AG10803 (cell line): ENCODE data around the gene CMPK2.
A peak's percentile ranks its signal among the peaks of the same experiment; 100 is the strongest.
"Not testable (repeated sequence)": the region's sequence is repeated elsewhere in the genome, so short reads cannot be mapped to it uniquely, and the experiment has no call there.

Experiments used
- DNase-seq: peaks from one replicate; pipeline ENCODE4 v3.0.0; 2010; ENCODE audit warnings: low read depth
- H3K4me3 ChIP-seq: 2 replicates; pipeline ENCODE4 v1.5.1; 2011; ENCODE audit warnings: mild to moderate bottlenecking, low read length, control low read depth
- TF ChIP-seq, protein P1 (sequence below): conservative IDR thresholded peaks from 2 replicates; pipeline ENCODE4 v1.5.1; 2011; ENCODE audit warnings: mild to moderate bottlenecking, low read length, control low read depth, inconsistent platforms

CMPK2 gene

GRCh38 chr2:6908291-6908690 lies 42.6 kb upstream of the CMPK2 start:
- H3K4me3 ChIP-seq, result no peak overlapping the region
- DNase-seq, result no peak
- TF ChIP-seq, protein P1, sequence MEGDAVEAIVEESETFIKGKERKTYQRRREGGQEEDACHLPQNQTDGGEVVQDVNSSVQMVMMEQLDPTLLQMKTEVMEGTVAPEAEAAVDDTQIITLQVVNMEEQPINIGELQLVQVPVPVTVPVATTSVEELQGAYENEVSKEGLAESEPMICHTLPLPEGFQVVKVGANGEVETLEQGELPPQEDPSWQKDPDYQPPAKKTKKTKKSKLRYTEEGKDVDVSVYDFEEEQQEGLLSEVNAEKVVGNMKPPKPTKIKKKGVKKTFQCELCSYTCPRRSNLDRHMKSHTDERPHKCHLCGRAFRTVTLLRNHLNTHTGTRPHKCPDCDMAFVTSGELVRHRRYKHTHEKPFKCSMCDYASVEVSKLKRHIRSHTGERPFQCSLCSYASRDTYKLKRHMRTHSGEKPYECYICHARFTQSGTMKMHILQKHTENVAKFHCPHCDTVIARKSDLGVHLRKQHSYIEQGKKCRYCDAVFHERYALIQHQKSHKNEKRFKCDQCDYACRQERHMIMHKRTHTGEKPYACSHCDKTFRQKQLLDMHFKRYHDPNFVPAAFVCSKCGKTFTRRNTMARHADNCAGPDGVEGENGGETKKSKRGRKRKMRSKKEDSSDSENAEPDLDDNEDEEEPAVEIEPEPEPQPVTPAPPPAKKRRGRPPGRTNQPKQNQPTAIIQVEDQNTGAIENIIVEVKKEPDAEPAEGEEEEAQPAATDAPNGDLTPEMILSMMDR, result no peak

DNA sequence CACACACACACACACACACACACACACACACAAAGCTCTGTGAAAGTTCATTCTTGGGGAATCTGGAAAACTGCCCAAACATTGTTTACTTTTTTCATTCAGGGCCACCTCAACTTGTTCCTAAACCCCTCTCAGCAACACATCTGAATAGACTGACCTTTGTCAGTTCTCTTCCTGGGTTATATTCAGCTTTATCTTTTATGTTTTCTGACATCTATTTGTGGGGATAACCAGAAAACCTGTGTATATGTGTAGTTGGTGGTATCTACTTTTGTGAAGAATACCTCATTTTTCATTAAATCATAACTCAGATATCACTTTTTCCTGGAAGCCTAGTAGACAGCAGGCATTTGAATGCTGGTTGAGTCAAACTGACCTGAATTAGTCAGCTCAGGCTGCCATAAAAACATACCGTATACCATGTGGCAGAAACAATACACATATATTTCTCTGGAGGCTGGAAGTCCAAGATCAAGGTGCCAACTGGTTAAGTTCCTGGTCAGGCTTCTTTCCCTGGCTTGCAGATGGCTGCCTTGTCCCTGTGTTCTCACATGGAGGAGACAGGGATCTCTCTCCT lies 40.5 kb upstream of the CMPK2 start:
- TF ChIP-seq, protein P1, result no peak
- no peak for DNase-seq
- no peak overlapping the region for H3K4me3 ChIP-seq

- no peak for DNase-seq
- TF ChIP-seq, protein P1, result no peak
- H3K4me3 ChIP-seq, result no peak overlapping the region
Measured at GRCh38 chr2:6905668-6906067, 40.0 kb upstream of the CMPK2 start.

- not testable (repeated sequence) for H3K4me3 ChIP-seq, DNase-seq
Measured at GRCh38 chr2:6902581-6902980, 36.9 kb upstream of the CMPK2 start.

GRCh38 chr2:6896930-6897759 lies 31.4 kb upstream of the CMPK2 start:
- TF ChIP-seq, protein P1, result peak; percentile 62; the same call in 1 of the 2 replicates
- no peak overlapping the region for H3K4me3 ChIP-seq
- peak; percentile 47 for DNase-seq

- no peak for DNase-seq
- TF ChIP-seq, protein P1, result no peak
- no peak overlapping the region for H3K4me3 ChIP-seq
Measured at GRCh38 chr2:6893876-6894482, 28.3 kb upstream of the CMPK2 start.

DNA sequence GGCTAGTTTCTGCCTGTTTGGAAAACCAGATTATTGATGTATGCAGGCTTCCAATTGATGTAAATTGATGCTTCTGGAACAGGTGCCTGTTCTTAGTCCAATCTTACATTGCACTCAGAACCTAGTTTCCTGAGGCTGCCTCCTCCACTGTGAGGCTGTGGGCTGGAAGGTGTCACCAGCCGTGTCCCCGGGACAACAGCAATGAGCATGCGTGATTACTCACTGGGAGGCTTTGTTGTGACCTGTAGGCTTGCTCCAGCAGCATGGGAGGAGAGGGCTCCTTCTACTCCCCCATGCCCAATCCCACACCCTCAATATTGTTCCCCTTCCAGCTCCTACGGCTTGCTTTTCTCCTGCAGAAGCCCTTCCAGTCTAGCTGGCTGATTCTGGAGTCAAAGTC lies 23.0 kb upstream of the CMPK2 start:
- TF ChIP-seq, protein P1, result no peak
- H3K4me3 ChIP-seq, result no peak overlapping the region
- DNase-seq, result no peak
